ENCODE data around the gene ALG14.

ALG14 gene

DNA sequence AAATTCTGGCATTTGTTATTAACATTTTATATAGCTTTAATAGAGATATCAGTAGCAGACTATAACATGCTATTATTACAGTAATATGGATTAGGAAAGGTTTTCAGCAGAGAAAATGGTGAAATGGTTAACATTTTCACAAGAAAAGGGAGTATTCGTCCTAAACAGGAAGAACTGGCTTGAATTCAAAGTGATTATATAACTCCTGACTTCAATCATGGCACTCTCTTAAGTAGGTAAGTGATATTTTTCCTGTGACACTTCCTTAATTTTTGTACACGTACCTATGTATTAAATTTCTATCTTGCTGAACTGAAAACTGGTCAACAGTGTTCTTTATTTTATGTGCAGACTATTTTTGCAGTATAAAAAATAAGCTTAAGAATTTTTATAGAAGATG lies 77.9 kb downstream of the ALG14 start:
- H3K4me3 ChIP-seq (ENCODE audit: low read depth in 1 of 2, low read length in 1 of 2): no peak overlapping the region
- no peaks in the 10 kb centered on the region for H3K27me3 ChIP-seq
- no peaks in the 10 kb centered on the region for H3K36me3 ChIP-seq
- H3K9me3 ChIP-seq: no peaks in the 10 kb centered on the region
- H3K4me1 ChIP-seq (ENCODE audit: control insufficient read depth in 1 of 2, insufficient read depth in 1 of 2, low read depth in 1 of 2, low read length in 1 of 2): no peaks in the 10 kb centered on the region
- no peak overlapping the region for H3K27ac ChIP-seq
- TF ChIP-seq, protein P1, sequence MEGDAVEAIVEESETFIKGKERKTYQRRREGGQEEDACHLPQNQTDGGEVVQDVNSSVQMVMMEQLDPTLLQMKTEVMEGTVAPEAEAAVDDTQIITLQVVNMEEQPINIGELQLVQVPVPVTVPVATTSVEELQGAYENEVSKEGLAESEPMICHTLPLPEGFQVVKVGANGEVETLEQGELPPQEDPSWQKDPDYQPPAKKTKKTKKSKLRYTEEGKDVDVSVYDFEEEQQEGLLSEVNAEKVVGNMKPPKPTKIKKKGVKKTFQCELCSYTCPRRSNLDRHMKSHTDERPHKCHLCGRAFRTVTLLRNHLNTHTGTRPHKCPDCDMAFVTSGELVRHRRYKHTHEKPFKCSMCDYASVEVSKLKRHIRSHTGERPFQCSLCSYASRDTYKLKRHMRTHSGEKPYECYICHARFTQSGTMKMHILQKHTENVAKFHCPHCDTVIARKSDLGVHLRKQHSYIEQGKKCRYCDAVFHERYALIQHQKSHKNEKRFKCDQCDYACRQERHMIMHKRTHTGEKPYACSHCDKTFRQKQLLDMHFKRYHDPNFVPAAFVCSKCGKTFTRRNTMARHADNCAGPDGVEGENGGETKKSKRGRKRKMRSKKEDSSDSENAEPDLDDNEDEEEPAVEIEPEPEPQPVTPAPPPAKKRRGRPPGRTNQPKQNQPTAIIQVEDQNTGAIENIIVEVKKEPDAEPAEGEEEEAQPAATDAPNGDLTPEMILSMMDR (IDR thresholded peaks at IDR 0.05): no peak

DNA sequence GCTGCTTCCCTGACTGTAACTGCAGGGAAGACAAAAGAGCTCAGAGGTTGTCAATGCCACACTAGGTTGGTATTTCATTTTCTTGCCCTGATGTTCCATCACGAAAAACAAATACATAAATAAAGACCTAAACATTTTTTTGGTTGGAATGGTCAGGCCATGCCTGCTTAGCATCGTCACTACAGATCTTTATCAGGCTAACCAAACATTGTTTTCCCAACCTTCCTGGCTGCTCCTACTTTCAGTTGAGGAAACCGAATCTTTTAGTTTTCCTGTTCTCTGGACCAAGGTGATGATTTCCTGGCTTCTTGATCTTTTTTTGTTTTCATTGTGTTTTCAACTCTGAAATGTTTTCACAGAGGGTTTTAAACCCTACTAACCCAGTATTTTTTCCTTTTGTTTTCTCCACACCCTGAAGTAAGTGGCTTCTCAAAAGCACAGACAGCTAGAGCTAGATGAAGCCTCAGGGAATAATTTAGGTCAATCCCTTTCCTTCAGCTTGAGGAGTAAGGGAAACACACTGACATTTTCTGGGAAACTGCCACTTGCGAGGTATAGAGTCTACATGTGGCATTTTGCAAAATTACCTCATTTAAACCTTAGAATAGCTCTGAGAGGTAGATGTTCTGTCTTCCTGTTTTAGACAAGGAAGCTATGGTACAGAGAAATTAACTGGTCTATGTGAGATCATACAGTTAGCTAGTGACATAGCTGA lies 78.7 kb downstream of the ALG14 start:
- TF ChIP-seq, protein P1 (IDR thresholded peaks at IDR 0.05): no peak
- Histone ChIP-seq H3K4me3 (ENCODE audit: low read depth in 1 of 2, low read length in 1 of 2) (no peak overlapping the region), H3K27ac (no peak overlapping the region), H3K4me1 (ENCODE audit: control insufficient read depth in 1 of 2, insufficient read depth in 1 of 2, low read depth in 1 of 2, low read length in 1 of 2) (no peaks in the 10 kb centered on the region), H3K9me3 (no peaks in the 10 kb centered on the region), H3K36me3 (no peaks in the 10 kb centered on the region), H3K27me3 (no peaks in the 10 kb centered on the region)

DNA sequence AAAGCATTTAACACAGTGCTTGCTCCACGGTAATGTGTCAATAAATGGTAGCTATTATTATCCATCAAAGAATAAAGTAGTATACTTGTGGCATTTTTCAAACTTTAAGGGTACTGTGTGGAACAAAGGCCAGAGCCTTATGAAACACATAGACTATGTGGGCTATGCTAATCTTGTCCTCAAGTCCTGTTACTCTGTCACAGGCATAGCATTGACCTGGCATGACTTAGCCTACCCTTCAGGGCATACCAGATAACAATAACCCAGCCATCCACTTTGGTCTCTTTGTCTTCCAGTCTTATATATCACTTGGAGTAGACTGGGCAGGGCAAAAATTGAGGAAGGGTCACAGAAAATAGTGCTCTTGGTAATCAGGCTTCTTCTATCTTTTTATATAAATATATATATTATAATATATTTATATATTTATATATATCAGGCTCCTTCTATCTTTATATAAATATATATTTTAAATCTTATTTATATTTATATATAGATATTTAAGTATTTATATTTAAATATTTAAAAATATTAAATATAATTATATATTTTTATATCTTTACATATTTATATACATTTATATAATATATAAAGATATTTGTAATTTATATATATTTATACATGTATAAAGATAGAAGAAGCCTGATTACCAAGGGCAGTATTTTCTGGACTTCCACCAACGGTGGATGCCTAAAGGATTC lies 79.7 kb downstream of the ALG14 start:
- no peaks in the 10 kb centered on the region for H3K36me3 ChIP-seq
- no peaks in the 10 kb centered on the region for H3K9me3 ChIP-seq
- H3K4me3 ChIP-seq (ENCODE audit: low read depth in 1 of 2, low read length in 1 of 2): no peak overlapping the region
- no peak overlapping the region for H3K27ac ChIP-seq
- H3K27me3 ChIP-seq: no peaks in the 10 kb centered on the region
- TF ChIP-seq, protein P1 (IDR thresholded peaks at IDR 0.05): no peak
- no peaks in the 10 kb centered on the region for H3K4me1 ChIP-seq (ENCODE audit: control insufficient read depth in 1 of 2, insufficient read depth in 1 of 2, low read depth in 1 of 2, low read length in 1 of 2)

DNA sequence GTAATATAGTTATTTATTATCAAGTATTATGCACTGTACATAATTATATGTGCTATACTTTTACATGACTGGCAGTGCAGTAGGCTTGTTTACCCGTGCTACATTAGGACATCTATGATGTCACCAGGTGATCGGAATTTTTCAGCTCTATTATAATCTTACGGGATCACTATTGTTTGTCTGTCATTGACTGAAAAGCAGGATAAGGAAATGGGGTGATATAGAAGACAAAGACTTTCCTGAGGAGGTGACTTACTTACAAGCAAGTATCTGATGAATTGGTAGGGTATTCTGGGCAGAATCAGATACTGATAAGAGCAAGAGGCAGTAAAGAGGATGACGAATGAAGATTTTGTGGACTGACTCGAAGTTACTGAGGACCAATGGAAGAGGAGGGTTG lies 80.6 kb downstream of the ALG14 start:
- TF ChIP-seq, protein P1 (IDR thresholded peaks at IDR 0.05): no peak

DNA sequence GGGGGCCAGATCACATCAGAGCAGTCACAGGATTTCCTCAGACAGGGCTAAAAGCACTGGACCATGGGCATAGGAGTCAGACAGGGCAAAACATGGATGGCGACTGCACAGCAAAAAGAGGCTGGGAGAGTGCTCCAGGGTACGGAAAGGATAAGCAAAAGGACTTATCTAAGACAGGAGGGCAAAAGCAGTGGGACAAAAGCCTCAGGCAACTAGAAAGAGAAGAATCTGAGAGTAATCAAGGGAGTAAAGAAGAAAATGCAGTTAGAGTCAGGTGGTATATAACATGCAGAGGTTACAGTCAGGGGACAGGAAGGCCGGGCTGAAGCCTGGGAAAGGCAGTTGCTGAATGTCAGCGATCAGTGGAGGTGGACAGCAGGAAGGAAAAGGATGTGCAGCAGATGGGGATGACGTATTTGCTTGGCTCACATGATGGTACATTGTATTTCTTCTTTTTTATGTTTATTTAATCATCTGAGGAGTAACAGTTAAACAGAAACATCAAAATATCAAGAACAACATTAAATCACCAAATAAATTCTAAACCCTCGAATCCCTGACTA lies 82.8 kb downstream of the ALG14 start:
- Histone ChIP-seq H3K4me3 (ENCODE audit: low read depth in 1 of 2, low read length in 1 of 2) (no peak overlapping the region), H3K4me1 (ENCODE audit: control insufficient read depth in 1 of 2, insufficient read depth in 1 of 2, low read depth in 1 of 2, low read length in 1 of 2) (no peaks in the 10 kb centered on the region), H3K36me3 (no peaks in the 10 kb centered on the region), H3K9me3 (no peaks in the 10 kb centered on the region), H3K27ac (no peak overlapping the region), H3K27me3 (no peaks in the 10 kb centered on the region)
- TF ChIP-seq, protein P1 (IDR thresholded peaks at IDR 0.05): no peak

More for the DNA sequence above, 80.6 kb downstream of the ALG14 start:
- H3K4me3 ChIP-seq (ENCODE audit: low read depth in 1 of 2, low read length in 1 of 2): no peak overlapping the region
- H3K4me1 ChIP-seq (ENCODE audit: control insufficient read depth in 1 of 2, insufficient read depth in 1 of 2, low read depth in 1 of 2, low read length in 1 of 2): no peaks in the 10 kb centered on the region
- no peaks in the 10 kb centered on the region for H3K36me3 ChIP-seq
- no peaks in the 10 kb centered on the region for H3K9me3 ChIP-seq
- no peak overlapping the region for H3K27ac ChIP-seq
- H3K27me3 ChIP-seq: no peaks in the 10 kb centered on the region
